Liver (tissue), 9 donors: Measurements from ENCODE around the gene WSCD1. TPM values are rescaled to one million over a fixed set of nuclear protein-coding genes. Genes with fewer than 3 reads are reported as not detected.

Experiments
- DNase-seq: peaks from one replicate; pipeline ENCODE4 v3.0.0-alpha.2; 2017; ENCODE audit warnings: low spot score
- H3K27ac ChIP-seq, 2 donors: one replicate each; pipeline ENCODE4 v1.7.0; 2013; ENCODE audit warnings: inconsistent platforms in 2 of 2, low read length in 2 of 2, control low read depth in 1 of 2, low read depth in 1 of 2, mild to moderate bottlenecking in 1 of 2
- H3K27me3 ChIP-seq, 4 donors: one replicate each; pipeline versions ENCODE4 v1.6.1 to v1.7.0; 2013; ENCODE audit warnings: low read length in 3 of 4, inconsistent platforms in 1 of 4, mild to moderate bottlenecking in 1 of 4, moderate library complexity in 1 of 4; ENCODE audit not compliant: control insufficient read depth in 4 of 4, insufficient read depth in 4 of 4
- H3K36me3 ChIP-seq, 4 donors: one replicate each; pipeline versions ENCODE4 v1.6.1 to v1.7.0; 2013; ENCODE audit warnings: low read length in 3 of 4, mild to moderate bottlenecking in 3 of 4, low read depth in 1 of 4, moderate library complexity in 1 of 4; ENCODE audit not compliant: control insufficient read depth in 4 of 4, insufficient read depth in 3 of 4
- H3K4me1 ChIP-seq, 4 donors: one replicate each; pipeline versions ENCODE4 v1.6.1 to v1.7.0; 2013; ENCODE audit warnings: low read length in 3 of 4, mild to moderate bottlenecking in 3 of 4, moderate library complexity in 1 of 4; ENCODE audit not compliant: control insufficient read depth in 4 of 4, insufficient read depth in 4 of 4
- H3K4me3 ChIP-seq, 3 donors: one replicate each; pipeline versions ENCODE4 v1.6.1 to v1.7.0; 2013; ENCODE audit warnings: low read length in 3 of 3, control low read depth in 1 of 3, low read depth in 1 of 3, mild to moderate bottlenecking in 1 of 3
- H3K9ac ChIP-seq, 2 donors: one replicate each; pipeline ENCODE4 v1.7.0; 2013; ENCODE audit warnings: low read length in 2 of 2, mild to moderate bottlenecking in 2 of 2, moderate library complexity in 2 of 2, control low read depth in 1 of 2, low read depth in 1 of 2
- H3K9me3 ChIP-seq, 4 donors: one replicate each; pipeline versions ENCODE4 v1.6.1 to v1.7.0; 2013; ENCODE audit warnings: low read length in 3 of 4; ENCODE audit not compliant: control insufficient read depth in 4 of 4
- ATF3 ChIP-seq: IDR thresholded peaks from 2 replicates; pipeline ENCODE4 v1.6.1; 2016; ENCODE audit warnings: antibody characterized with exemption
- EGR1 ChIP-seq, 2 donors: IDR thresholded peaks; 2 replicates each; pipeline ENCODE4 v1.6.1; 2016 to 2018; ENCODE audit warnings: antibody characterized with exemption in 2 of 2, low read depth in 2 of 2
- FOXA1 ChIP-seq: IDR thresholded peaks from 2 replicates; pipeline ENCODE4 v1.6.1; 2016; ENCODE audit warnings: antibody characterized with exemption
- FOXA2 ChIP-seq: IDR thresholded peaks from 2 replicates; pipeline ENCODE4 v1.6.1; 2016; ENCODE audit warnings: antibody characterized with exemption
- GABPA ChIP-seq, 2 donors: IDR thresholded peaks in 1 of 2; conservative IDR thresholded peaks in 1 of 2; 2 replicates each; pipeline ENCODE4 v1.6.1; 2016; ENCODE audit warnings: antibody characterized with exemption in 2 of 2, mild to moderate bottlenecking in 1 of 2, moderate library complexity in 1 of 2
- HNF4A ChIP-seq, 2 donors: conservative IDR thresholded peaks; 2 replicates each; pipeline ENCODE4 v1.6.1; 2016; ENCODE audit warnings: antibody characterized with exemption in 2 of 2, mild to moderate bottlenecking in 2 of 2
- HNF4G ChIP-seq: IDR thresholded peaks from 2 replicates; pipeline ENCODE4 v1.6.1; 2016; ENCODE audit warnings: antibody characterized with exemption
- JUND ChIP-seq, 2 donors: IDR thresholded peaks; 2 replicates each; pipeline ENCODE4 v1.6.1; 2016; ENCODE audit warnings: antibody characterized with exemption in 2 of 2
- MAX ChIP-seq: IDR thresholded peaks from 2 replicates; pipeline ENCODE4 v1.6.1; 2016; ENCODE audit warnings: antibody characterized with exemption
- NR2F2 ChIP-seq: IDR thresholded peaks from 2 replicates; pipeline ENCODE4 v1.6.1; 2016; ENCODE audit warnings: antibody characterized with exemption
- RAD21 ChIP-seq, 2 donors: IDR thresholded peaks; 2 replicates each; pipeline ENCODE4 v1.6.1; 2016; ENCODE audit warnings: antibody characterized with exemption in 2 of 2, mild to moderate bottlenecking in 2 of 2
- REST ChIP-seq: IDR thresholded peaks from 2 replicates; pipeline ENCODE4 v1.6.1; 2016; ENCODE audit warnings: antibody characterized with exemption, mild to moderate bottlenecking
- RXRA ChIP-seq, 2 donors: IDR thresholded peaks; 2 replicates each; pipeline ENCODE4 v1.6.1; 2017 to 2018; ENCODE audit warnings: antibody characterized with exemption in 2 of 2, mild to moderate bottlenecking in 1 of 2
- SP1 ChIP-seq: IDR thresholded peaks from 2 replicates; pipeline ENCODE4 v1.6.1; 2018; ENCODE audit warnings: antibody characterized with exemption, mild to moderate bottlenecking
- TAF1 ChIP-seq: conservative IDR thresholded peaks from 2 replicates; pipeline ENCODE4 v1.6.1; 2016; ENCODE audit warnings: antibody characterized with exemption, mild to moderate bottlenecking
- YY1 ChIP-seq: IDR thresholded peaks from 2 replicates; pipeline ENCODE4 v1.6.1; 2016; ENCODE audit warnings: antibody characterized with exemption, mild to moderate bottlenecking
- ZBTB33 ChIP-seq: IDR thresholded peaks from 2 replicates; pipeline ENCODE4 v1.6.1; 2016; ENCODE audit warnings: antibody characterized with exemption
- WGBS: extraction: QIAGEN DNeasy Blood & Tissue Kit; methylation state at CpG from one replicate; pipeline ENCODE4 v1.1.7; 2013; 5-methylcytosine and 5-hydroxymethylcytosine counted together
- polyA plus RNA-seq, 2 donors: library from polyadenylated mRNA; stranded (reverse) in 1 of 2; unstranded in 1 of 2; fragments of 200-250 nt in 1 of 2; fragments of >200 nt in 1 of 2; fragmentation: Nextera tagmentation in 1 of 2; extraction: Ambion mirVana in 1 of 2; gene quantifications; one replicate each; pipeline versions ENCODE4 v1.2.1 to v1.2.3, GENCODE V29; 2013 to 2015
- total RNA-seq, 2 donors: library from RNA; depleted of rRNA; stranded (reverse); fragments of >200 nt; gene quantifications; one replicate each; pipeline ENCODE4 v1.2.3, GENCODE V29; 2014
- donor health status: healthy.
- donor health status: healthy.
- donor health status: healthy.
- donor health status: healthy.
- donor health status: healthy.

WSCD1 gene
- total and polyA plus RNA-seq, 4 donors = 0.10 to 3.8 (median 1.3) TPM

GRCh38 chr17:6160232-6160555, 90.0 kb downstream of the WSCD1 start:
- Histone ChIP-seq H3K9ac (no peak overlapping the region), H3K27ac (no peak overlapping the region), H3K27me3 (peaks cover 0 to 6% (median 0%) of the 10 kb centered on the region in 4 donors), H3K4me3 (no peak overlapping the region), H3K36me3 (no peaks in the 10 kb centered on the region), H3K9me3 (no peaks in the 10 kb centered on the region), H3K4me1 (no peaks in the 10 kb centered on the region)
- WGBS = 74% methylated on average over 8 of the region's 8 CpGs
- no peak for TF ChIP-seq RXRA (IDR thresholded peaks at IDR 0.05)
- no peak for TF ChIP-seq TAF1
- no peak for TF ChIP-seq MAX
- TF ChIP-seq RAD21 (IDR thresholded peaks at IDR 0.05) = no peak
- TF ChIP-seq NR2F2 = no peak
- no peak for TF ChIP-seq FOXA2
- no peak for TF ChIP-seq JUND (IDR thresholded peaks at IDR 0.05)
- no peak for DNase-seq

- Histone ChIP-seq H3K9ac (no peak overlapping the region), H3K9me3 (no peaks in the 10 kb centered on the region), H3K27ac (no peak overlapping the region), H3K4me3 (no peak overlapping the region), H3K27me3 (peaks cover 0 to 6% (median 0%) of the 10 kb centered on the region in 4 donors), H3K36me3 (no peaks in the 10 kb centered on the region), H3K4me1 (no peaks in the 10 kb centered on the region)
- TF ChIP-seq FOXA1 = no peak
- no peak for TF ChIP-seq GABPA (IDR thresholded peaks at IDR 0.05 in 1 of 2, conservative IDR thresholded peaks at IDR 0.05 in 1 of 2)
- TF ChIP-seq FOXA2 = no peak
- TF ChIP-seq HNF4A (conservative IDR thresholded peaks at IDR 0.05) = no peak
- no peak for TF ChIP-seq RXRA (IDR thresholded peaks at IDR 0.05)
- no peak for TF ChIP-seq JUND (IDR thresholded peaks at IDR 0.05)
- TF ChIP-seq HNF4G = no peak
- no peak for TF ChIP-seq NR2F2
- TF ChIP-seq SP1 = no peak
- TF ChIP-seq TAF1 = no peak
- no peak for TF ChIP-seq ATF3
- TF ChIP-seq MAX = no peak
- no peak for TF ChIP-seq EGR1 (IDR thresholded peaks at IDR 0.05; ENCODE audit: low read depth in 2 of 2)
- WGBS = 80% methylated on average over 24 of the region's 24 CpGs
- DNase-seq = no peak
Observed at GRCh38 chr17:6160911-6161855, 91.0 kb downstream of the WSCD1 start.

- DNase-seq = no peak
- H3K9ac ChIP-seq = no peak overlapping the region
- H3K27me3 ChIP-seq = peaks cover 0 to 6% (median 0%) of the 10 kb centered on the region in 4 donors
- H3K4me1 ChIP-seq = no peaks in the 10 kb centered on the region
- H3K36me3 ChIP-seq = no peaks in the 10 kb centered on the region
- 60% methylated on average over 4 of the region's 4 CpGs for WGBS
- no peaks in the 10 kb centered on the region for H3K9me3 ChIP-seq
- no peak overlapping the region for H3K4me3 ChIP-seq
- TF ChIP-seq HNF4A (conservative IDR thresholded peaks at IDR 0.05) (no peak), ZBTB33 (no peak), MAX (no peak), NR2F2 (no peak), FOXA2 (no peak), TAF1 (no peak), EGR1 (IDR thresholded peaks at IDR 0.05; ENCODE audit: low read depth in 2 of 2) (no peak), HNF4G (no peak), GABPA (IDR thresholded peaks at IDR 0.05 in 1 of 2, conservative IDR thresholded peaks at IDR 0.05 in 1 of 2) (no peak), YY1 (no peak), RXRA (IDR thresholded peaks at IDR 0.05) (no peak), SP1 (no peak), ATF3 (no peak), JUND (IDR thresholded peaks at IDR 0.05) (no peak), FOXA1 (no peak), REST (no peak)
- no peak overlapping the region for H3K27ac ChIP-seq
Observed at GRCh38 chr17:6162216-6162615, 92.0 kb downstream of the WSCD1 start.
